Liver (tissue), 9 donors: Measurements from ENCODE around the gene KCNE3. TPM values are rescaled to one million over a fixed set of nuclear protein-coding genes. Genes with fewer than 3 reads are reported as not detected.

Experiments
- DNase-seq: peaks from one replicate; pipeline ENCODE4 v3.0.0-alpha.2; 2017; ENCODE audit warnings: low spot score
- H3K27ac ChIP-seq, 2 donors: one replicate each; pipeline ENCODE4 v1.7.0; 2013; ENCODE audit warnings: inconsistent platforms in 2 of 2, low read length in 2 of 2, control low read depth in 1 of 2, low read depth in 1 of 2, mild to moderate bottlenecking in 1 of 2
- H3K27me3 ChIP-seq, 4 donors: one replicate each; pipeline versions ENCODE4 v1.6.1 to v1.7.0; 2013; ENCODE audit warnings: low read length in 3 of 4, inconsistent platforms in 1 of 4, mild to moderate bottlenecking in 1 of 4, moderate library complexity in 1 of 4; ENCODE audit not compliant: control insufficient read depth in 4 of 4, insufficient read depth in 4 of 4
- H3K36me3 ChIP-seq, 4 donors: one replicate each; pipeline versions ENCODE4 v1.6.1 to v1.7.0; 2013; ENCODE audit warnings: low read length in 3 of 4, mild to moderate bottlenecking in 3 of 4, low read depth in 1 of 4, moderate library complexity in 1 of 4; ENCODE audit not compliant: control insufficient read depth in 4 of 4, insufficient read depth in 3 of 4
- H3K4me1 ChIP-seq, 4 donors: one replicate each; pipeline versions ENCODE4 v1.6.1 to v1.7.0; 2013; ENCODE audit warnings: low read length in 3 of 4, mild to moderate bottlenecking in 3 of 4, moderate library complexity in 1 of 4; ENCODE audit not compliant: control insufficient read depth in 4 of 4, insufficient read depth in 4 of 4
- H3K4me3 ChIP-seq, 3 donors: one replicate each; pipeline versions ENCODE4 v1.6.1 to v1.7.0; 2013; ENCODE audit warnings: low read length in 3 of 3, control low read depth in 1 of 3, low read depth in 1 of 3, mild to moderate bottlenecking in 1 of 3
- H3K9ac ChIP-seq, 2 donors: one replicate each; pipeline ENCODE4 v1.7.0; 2013; ENCODE audit warnings: low read length in 2 of 2, mild to moderate bottlenecking in 2 of 2, moderate library complexity in 2 of 2, control low read depth in 1 of 2, low read depth in 1 of 2
- H3K9me3 ChIP-seq, 4 donors: one replicate each; pipeline versions ENCODE4 v1.6.1 to v1.7.0; 2013; ENCODE audit warnings: low read length in 3 of 4; ENCODE audit not compliant: control insufficient read depth in 4 of 4
- EGR1 ChIP-seq, 2 donors: IDR thresholded peaks; 2 replicates each; pipeline ENCODE4 v1.6.1; 2016 to 2018; ENCODE audit warnings: antibody characterized with exemption in 2 of 2, low read depth in 2 of 2
- FOXA1 ChIP-seq: IDR thresholded peaks from 2 replicates; pipeline ENCODE4 v1.6.1; 2016; ENCODE audit warnings: antibody characterized with exemption
- FOXA2 ChIP-seq: IDR thresholded peaks from 2 replicates; pipeline ENCODE4 v1.6.1; 2016; ENCODE audit warnings: antibody characterized with exemption
- GABPA ChIP-seq, 2 donors: IDR thresholded peaks in 1 of 2; conservative IDR thresholded peaks in 1 of 2; 2 replicates each; pipeline ENCODE4 v1.6.1; 2016; ENCODE audit warnings: antibody characterized with exemption in 2 of 2, mild to moderate bottlenecking in 1 of 2, moderate library complexity in 1 of 2
- HNF4A ChIP-seq, 2 donors: conservative IDR thresholded peaks; 2 replicates each; pipeline ENCODE4 v1.6.1; 2016; ENCODE audit warnings: antibody characterized with exemption in 2 of 2, mild to moderate bottlenecking in 2 of 2
- HNF4G ChIP-seq: IDR thresholded peaks from 2 replicates; pipeline ENCODE4 v1.6.1; 2016; ENCODE audit warnings: antibody characterized with exemption
- JUND ChIP-seq, 2 donors: IDR thresholded peaks; 2 replicates each; pipeline ENCODE4 v1.6.1; 2016; ENCODE audit warnings: antibody characterized with exemption in 2 of 2
- NR2F2 ChIP-seq: IDR thresholded peaks from 2 replicates; pipeline ENCODE4 v1.6.1; 2016; ENCODE audit warnings: antibody characterized with exemption
- RAD21 ChIP-seq, 2 donors: IDR thresholded peaks; 2 replicates each; pipeline ENCODE4 v1.6.1; 2016; ENCODE audit warnings: antibody characterized with exemption in 2 of 2, mild to moderate bottlenecking in 2 of 2
- RXRA ChIP-seq, 2 donors: IDR thresholded peaks; 2 replicates each; pipeline ENCODE4 v1.6.1; 2017 to 2018; ENCODE audit warnings: antibody characterized with exemption in 2 of 2, mild to moderate bottlenecking in 1 of 2
- SP1 ChIP-seq: IDR thresholded peaks from 2 replicates; pipeline ENCODE4 v1.6.1; 2018; ENCODE audit warnings: antibody characterized with exemption, mild to moderate bottlenecking
- TAF1 ChIP-seq: conservative IDR thresholded peaks from 2 replicates; pipeline ENCODE4 v1.6.1; 2016; ENCODE audit warnings: antibody characterized with exemption, mild to moderate bottlenecking
- YY1 ChIP-seq: IDR thresholded peaks from 2 replicates; pipeline ENCODE4 v1.6.1; 2016; ENCODE audit warnings: antibody characterized with exemption, mild to moderate bottlenecking
- WGBS: extraction: QIAGEN DNeasy Blood & Tissue Kit; methylation state at CpG from one replicate; pipeline ENCODE4 v1.1.7; 2013; 5-methylcytosine and 5-hydroxymethylcytosine counted together
- polyA plus RNA-seq, 2 donors: library from polyadenylated mRNA; stranded (reverse) in 1 of 2; unstranded in 1 of 2; fragments of 200-250 nt in 1 of 2; fragments of >200 nt in 1 of 2; fragmentation: Nextera tagmentation in 1 of 2; extraction: Ambion mirVana in 1 of 2; gene quantifications; one replicate each; pipeline versions ENCODE4 v1.2.1 to v1.2.3, GENCODE V29; 2013 to 2015
- total RNA-seq, 2 donors: library from RNA; depleted of rRNA; stranded (reverse); fragments of >200 nt; gene quantifications; one replicate each; pipeline ENCODE4 v1.2.3, GENCODE V29; 2014
- TF ChIP-seq, protein P1 (sequence below): IDR thresholded peaks from 2 replicates; pipeline ENCODE4 v1.6.1; 2016; ENCODE audit warnings: antibody characterized with exemption
- TF ChIP-seq, protein P2 (sequence below): IDR thresholded peaks from 2 replicates; pipeline ENCODE4 v1.6.1; 2016; ENCODE audit warnings: antibody characterized with exemption
- TF ChIP-seq, protein P3 (sequence below): fragments of 150-350 bp; IDR thresholded peaks from 2 replicates; pipeline ENCODE4 v1.5.1; 2017; ENCODE audit warnings: improper control_type of control experiment, low read depth, low read length; ENCODE audit not compliant: missing input control
- TF ChIP-seq, protein P4 (sequence below): IDR thresholded peaks from 2 replicates; pipeline ENCODE4 v1.6.1; 2016; ENCODE audit warnings: antibody characterized with exemption, mild to moderate bottlenecking
- TF ChIP-seq, protein P5 (sequence below): IDR thresholded peaks from 2 replicates; pipeline ENCODE4 v1.6.1; 2016; ENCODE audit warnings: antibody characterized with exemption
- donor health status: healthy.
- donor health status: healthy.
- donor health status: healthy.
- donor health status: healthy.
- donor health status: healthy.

Gene KCNE3
- total and polyA plus RNA-seq, 4 donors = 1.4 to 22.9 (median 3.8) TPM

DNA sequence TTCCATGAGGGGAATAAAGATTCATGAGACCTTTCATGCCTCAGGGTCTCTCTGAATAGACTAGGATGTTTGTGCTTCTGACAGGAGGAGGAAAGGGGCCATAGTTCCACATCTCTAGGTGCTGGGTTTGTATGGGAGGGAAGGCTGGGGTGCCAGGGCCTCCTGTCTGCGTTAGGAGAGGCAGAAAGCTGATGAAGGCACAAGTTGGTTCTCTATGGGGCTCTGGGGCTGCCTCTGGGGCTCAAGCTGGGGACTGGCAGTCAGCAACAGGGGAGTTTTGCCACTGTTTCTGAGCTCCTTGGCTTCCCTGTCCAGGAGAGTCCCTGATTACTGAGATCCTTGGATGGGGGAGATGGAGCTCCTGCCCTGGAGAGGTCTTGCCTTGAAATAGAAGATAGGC, 4.1 kb downstream of the KCNE3 start:
- H3K27ac ChIP-seq = no peak overlapping the region
- DNase-seq = no peak
- no peak overlapping the region for H3K9ac ChIP-seq
- H3K4me1 ChIP-seq = peaks cover 0 to 35% (median 7%) of the 10 kb centered on the region in 4 donors
- no peak overlapping the region for H3K4me3 ChIP-seq
- H3K36me3 ChIP-seq = peaks cover 0 to 2% (median 0%) of the 10 kb centered on the region in 4 donors
- H3K9me3 ChIP-seq = no peaks in the 10 kb centered on the region
- H3K27me3 ChIP-seq = no peaks in the 10 kb centered on the region
- 95% methylated on average over 1 of the region's 1 CpG for WGBS
- no peak for TF ChIP-seq FOXA2
- no peak for TF ChIP-seq HNF4G
- TF ChIP-seq, protein P1, sequence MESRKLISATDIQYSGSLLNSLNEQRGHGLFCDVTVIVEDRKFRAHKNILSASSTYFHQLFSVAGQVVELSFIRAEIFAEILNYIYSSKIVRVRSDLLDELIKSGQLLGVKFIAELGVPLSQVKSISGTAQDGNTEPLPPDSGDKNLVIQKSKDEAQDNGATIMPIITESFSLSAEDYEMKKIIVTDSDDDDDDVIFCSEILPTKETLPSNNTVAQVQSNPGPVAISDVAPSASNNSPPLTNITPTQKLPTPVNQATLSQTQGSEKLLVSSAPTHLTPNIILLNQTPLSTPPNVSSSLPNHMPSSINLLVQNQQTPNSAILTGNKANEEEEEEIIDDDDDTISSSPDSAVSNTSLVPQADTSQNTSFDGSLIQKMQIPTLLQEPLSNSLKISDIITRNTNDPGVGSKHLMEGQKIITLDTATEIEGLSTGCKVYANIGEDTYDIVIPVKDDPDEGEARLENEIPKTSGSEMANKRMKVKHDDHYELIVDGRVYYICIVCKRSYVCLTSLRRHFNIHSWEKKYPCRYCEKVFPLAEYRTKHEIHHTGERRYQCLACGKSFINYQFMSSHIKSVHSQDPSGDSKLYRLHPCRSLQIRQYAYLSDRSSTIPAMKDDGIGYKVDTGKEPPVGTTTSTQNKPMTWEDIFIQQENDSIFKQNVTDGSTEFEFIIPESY = no peak
- TF ChIP-seq SP1 = no peak
- TF ChIP-seq RXRA (IDR thresholded peaks at IDR 0.05) = no peak
- no peak for TF ChIP-seq HNF4A (conservative IDR thresholded peaks at IDR 0.05)
- no peak for TF ChIP-seq FOXA1
- no peak for TF ChIP-seq RAD21 (IDR thresholded peaks at IDR 0.05)
- TF ChIP-seq, protein P2, sequence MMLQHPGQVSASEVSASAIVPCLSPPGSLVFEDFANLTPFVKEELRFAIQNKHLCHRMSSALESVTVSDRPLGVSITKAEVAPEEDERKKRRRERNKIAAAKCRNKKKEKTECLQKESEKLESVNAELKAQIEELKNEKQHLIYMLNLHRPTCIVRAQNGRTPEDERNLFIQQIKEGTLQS = no peak
- no peak for TF ChIP-seq JUND (IDR thresholded peaks at IDR 0.05)
- no peak for TF ChIP-seq YY1
- TF ChIP-seq, protein P3, sequence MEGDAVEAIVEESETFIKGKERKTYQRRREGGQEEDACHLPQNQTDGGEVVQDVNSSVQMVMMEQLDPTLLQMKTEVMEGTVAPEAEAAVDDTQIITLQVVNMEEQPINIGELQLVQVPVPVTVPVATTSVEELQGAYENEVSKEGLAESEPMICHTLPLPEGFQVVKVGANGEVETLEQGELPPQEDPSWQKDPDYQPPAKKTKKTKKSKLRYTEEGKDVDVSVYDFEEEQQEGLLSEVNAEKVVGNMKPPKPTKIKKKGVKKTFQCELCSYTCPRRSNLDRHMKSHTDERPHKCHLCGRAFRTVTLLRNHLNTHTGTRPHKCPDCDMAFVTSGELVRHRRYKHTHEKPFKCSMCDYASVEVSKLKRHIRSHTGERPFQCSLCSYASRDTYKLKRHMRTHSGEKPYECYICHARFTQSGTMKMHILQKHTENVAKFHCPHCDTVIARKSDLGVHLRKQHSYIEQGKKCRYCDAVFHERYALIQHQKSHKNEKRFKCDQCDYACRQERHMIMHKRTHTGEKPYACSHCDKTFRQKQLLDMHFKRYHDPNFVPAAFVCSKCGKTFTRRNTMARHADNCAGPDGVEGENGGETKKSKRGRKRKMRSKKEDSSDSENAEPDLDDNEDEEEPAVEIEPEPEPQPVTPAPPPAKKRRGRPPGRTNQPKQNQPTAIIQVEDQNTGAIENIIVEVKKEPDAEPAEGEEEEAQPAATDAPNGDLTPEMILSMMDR = no peak
- TF ChIP-seq, protein P4, sequence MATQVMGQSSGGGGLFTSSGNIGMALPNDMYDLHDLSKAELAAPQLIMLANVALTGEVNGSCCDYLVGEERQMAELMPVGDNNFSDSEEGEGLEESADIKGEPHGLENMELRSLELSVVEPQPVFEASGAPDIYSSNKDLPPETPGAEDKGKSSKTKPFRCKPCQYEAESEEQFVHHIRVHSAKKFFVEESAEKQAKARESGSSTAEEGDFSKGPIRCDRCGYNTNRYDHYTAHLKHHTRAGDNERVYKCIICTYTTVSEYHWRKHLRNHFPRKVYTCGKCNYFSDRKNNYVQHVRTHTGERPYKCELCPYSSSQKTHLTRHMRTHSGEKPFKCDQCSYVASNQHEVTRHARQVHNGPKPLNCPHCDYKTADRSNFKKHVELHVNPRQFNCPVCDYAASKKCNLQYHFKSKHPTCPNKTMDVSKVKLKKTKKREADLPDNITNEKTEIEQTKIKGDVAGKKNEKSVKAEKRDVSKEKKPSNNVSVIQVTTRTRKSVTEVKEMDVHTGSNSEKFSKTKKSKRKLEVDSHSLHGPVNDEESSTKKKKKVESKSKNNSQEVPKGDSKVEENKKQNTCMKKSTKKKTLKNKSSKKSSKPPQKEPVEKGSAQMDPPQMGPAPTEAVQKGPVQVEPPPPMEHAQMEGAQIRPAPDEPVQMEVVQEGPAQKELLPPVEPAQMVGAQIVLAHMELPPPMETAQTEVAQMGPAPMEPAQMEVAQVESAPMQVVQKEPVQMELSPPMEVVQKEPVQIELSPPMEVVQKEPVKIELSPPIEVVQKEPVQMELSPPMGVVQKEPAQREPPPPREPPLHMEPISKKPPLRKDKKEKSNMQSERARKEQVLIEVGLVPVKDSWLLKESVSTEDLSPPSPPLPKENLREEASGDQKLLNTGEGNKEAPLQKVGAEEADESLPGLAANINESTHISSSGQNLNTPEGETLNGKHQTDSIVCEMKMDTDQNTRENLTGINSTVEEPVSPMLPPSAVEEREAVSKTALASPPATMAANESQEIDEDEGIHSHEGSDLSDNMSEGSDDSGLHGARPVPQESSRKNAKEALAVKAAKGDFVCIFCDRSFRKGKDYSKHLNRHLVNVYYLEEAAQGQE = no peak
- no peak for TF ChIP-seq TAF1
- TF ChIP-seq EGR1 (IDR thresholded peaks at IDR 0.05; ENCODE audit: low read depth in 2 of 2) = no peak
- TF ChIP-seq, protein P5, sequence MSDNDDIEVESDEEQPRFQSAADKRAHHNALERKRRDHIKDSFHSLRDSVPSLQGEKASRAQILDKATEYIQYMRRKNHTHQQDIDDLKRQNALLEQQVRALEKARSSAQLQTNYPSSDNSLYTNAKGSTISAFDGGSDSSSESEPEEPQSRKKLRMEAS = no peak
- no peak for TF ChIP-seq GABPA (IDR thresholded peaks at IDR 0.05 in 1 of 2, conservative IDR thresholded peaks at IDR 0.05 in 1 of 2)
- TF ChIP-seq NR2F2 = no peak
